Fibroblast of mammary gland (primary cell): ENCODE measurements around the gene SH3D19.
"Not testable (repeated sequence)": the region's sequence is repeated elsewhere in the genome, so short reads cannot be mapped to it uniquely, and the experiment has no call there.

Experiments used
- DNase-seq: peaks from one replicate; pipeline ENCODE4 v3.0.0-alpha.2; 2010; ENCODE audit warnings: low read depth
- H3K4me3 ChIP-seq: 2 replicates; pipeline ENCODE4 v1.5.1; 2011; ENCODE audit warnings: low read depth, mild to moderate bottlenecking, low read length, moderate library complexity; ENCODE audit not compliant: control insufficient read depth
- TF ChIP-seq, protein P1 (sequence below): conservative IDR thresholded peaks from 2 replicates; pipeline ENCODE4 v1.5.1; 2011; ENCODE audit warnings: low read depth, low read length, inconsistent platforms; ENCODE audit not compliant: control insufficient read depth, insufficient read depth

SH3D19 gene

GRCh38 chr4:151284534-151285245 lies 40.7 kb downstream of the SH3D19 start:
- TF ChIP-seq, protein P1, sequence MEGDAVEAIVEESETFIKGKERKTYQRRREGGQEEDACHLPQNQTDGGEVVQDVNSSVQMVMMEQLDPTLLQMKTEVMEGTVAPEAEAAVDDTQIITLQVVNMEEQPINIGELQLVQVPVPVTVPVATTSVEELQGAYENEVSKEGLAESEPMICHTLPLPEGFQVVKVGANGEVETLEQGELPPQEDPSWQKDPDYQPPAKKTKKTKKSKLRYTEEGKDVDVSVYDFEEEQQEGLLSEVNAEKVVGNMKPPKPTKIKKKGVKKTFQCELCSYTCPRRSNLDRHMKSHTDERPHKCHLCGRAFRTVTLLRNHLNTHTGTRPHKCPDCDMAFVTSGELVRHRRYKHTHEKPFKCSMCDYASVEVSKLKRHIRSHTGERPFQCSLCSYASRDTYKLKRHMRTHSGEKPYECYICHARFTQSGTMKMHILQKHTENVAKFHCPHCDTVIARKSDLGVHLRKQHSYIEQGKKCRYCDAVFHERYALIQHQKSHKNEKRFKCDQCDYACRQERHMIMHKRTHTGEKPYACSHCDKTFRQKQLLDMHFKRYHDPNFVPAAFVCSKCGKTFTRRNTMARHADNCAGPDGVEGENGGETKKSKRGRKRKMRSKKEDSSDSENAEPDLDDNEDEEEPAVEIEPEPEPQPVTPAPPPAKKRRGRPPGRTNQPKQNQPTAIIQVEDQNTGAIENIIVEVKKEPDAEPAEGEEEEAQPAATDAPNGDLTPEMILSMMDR: no peak
- no peak for DNase-seq
- no peak overlapping the region for H3K4me3 ChIP-seq

DNA sequence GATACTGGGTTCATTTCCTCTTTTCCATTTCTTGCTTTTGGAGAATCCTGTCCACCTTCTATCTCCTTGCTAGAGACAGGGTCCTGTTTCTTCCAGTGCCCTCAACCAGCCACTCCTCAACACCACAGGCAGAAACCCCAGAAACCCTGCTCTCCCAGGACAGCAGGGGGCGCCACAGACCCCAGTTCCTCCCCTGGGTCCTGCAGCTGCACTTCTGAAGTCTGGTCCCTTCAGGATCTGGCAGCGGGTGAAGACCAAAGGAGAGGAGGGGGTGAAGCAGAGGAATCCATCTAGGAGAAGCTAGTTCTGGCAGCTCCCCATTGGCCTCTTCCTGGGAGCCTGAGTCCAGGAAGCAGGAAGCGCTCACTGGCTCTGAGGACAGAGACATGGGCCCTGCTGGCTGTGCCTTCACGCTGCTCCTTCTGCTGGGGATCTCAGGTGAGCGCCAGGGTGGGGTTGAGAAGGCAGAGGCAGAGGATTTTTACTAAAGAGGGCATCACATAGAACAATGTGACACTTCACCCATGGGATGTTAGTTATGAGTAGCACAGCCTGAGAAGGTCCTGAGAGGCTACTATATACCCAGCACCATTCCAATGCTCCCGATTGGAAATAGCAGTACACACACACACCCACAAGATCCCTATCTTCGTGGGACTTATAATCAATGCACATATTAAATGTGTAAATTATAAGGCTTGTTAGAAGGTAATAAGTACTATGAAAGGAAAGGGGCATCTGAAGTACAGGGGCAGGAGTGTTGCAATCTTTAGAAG lies 48.4 kb downstream of the SH3D19 start, which contains the start of gene PRSS48:
PRSS48 (plus strand) TSS at position 375 of the 776 bp plus-strand sequence; CDS start at position 387, 12 bp downstream.
- DNase-seq: peak; percentile 54
- no peak within 1 kb of the TSS for H3K4me3 ChIP-seq
- TF ChIP-seq, protein P1: peak; percentile 85

DNA sequence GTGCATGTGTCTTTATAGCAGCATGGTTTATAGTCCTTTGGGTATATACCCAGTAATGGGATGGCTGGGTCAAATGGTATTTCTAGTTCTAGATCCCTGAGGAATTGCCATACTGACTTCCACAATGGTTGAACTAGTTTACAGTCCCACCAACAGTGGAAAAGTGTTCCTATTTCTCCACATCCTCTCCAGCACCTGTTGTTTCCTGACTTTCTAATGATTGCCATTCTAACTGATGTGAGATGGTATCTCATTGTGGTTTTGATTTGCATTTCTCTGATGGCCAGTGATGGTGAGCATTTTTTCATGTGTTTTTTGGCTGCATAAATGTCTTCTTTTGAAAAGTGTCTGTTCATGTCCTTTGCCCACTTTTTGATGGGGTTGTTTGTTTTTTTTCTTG lies 56.5 kb downstream of the SH3D19 start:
- DNase-seq, H3K4me3 ChIP-seq: not testable (repeated sequence)

DNA sequence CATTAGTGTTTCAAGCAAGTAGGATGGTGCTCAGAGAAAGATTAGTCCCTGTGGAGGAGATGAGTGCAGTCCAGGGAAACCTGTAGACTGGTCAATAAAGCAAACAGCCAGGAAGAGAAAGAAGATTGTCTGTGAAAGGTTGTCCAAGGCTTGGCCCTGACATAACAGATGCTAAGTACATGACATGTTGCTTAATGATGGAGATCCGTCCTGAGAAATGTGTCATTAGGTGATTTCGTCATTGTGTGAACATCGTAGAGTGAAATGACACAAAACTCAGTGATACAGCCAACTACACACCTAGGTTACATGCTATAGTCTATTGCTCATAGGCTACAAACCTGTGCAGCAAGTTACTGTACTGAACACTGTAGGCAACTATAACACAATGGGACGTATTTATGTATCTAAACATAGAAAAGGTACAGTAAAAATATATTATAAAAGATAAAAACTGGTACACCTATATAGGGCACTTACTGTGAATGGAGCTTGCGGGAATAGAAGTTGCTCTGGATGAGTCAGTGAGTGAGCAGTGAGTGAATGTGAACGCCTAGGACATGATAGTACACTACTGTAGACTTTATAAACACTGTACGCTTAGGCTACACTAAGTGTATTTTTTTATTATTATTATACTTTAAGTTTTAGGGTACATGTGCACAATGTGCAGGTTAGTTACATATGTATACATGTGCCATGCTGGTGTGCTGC lies 57.4 kb downstream of the SH3D19 start:
- TF ChIP-seq, protein P1: no peak
- no peak for DNase-seq
- H3K4me3 ChIP-seq: no peak overlapping the region

- no peak for DNase-seq
- no peak overlapping the region for H3K4me3 ChIP-seq
- TF ChIP-seq, protein P1: no peak
Observed at GRCh38 chr4:151267104-151267503, 58.3 kb downstream of the SH3D19 start.

- H3K4me3 ChIP-seq: no peak overlapping the region
- TF ChIP-seq, protein P1: no peak
- no peak for DNase-seq
Observed at GRCh38 chr4:151266497-151266896, 58.9 kb downstream of the SH3D19 start.

GRCh38 chr4:151263455-151263854 lies 62.0 kb downstream of the SH3D19 start:
- TF ChIP-seq, protein P1: no peak
- no peak for DNase-seq
- H3K4me3 ChIP-seq: no peak overlapping the region
